GM23338 (cell line): ENCODE data around the gene SCGB3A2. TPM values are rescaled to one million over a fixed set of nuclear protein-coding genes. Genes with fewer than 3 reads are reported as not detected.

ENCODE experiments used
- ATAC-seq: fragments of 200-7000 bp; cut with Tn5 transposase; 3 replicates; pipeline ENCODE4 v1.9.1; 2020
- DNase-seq: peaks from one replicate; pipeline ENCODE4 v3.0.0-alpha.2; 2015; ENCODE audit warnings: low spot score
- H2AFZ ChIP-seq: fragments of 200-600 bp; sonication (generic); 2 replicates; pipeline ENCODE4 v1.8.0; 2016; ENCODE audit warnings: antibody characterized with exemption, mild to moderate bottlenecking, moderate library complexity
- H3F3A ChIP-seq: fragments of 200-600 bp; sonication (generic); replicated peaks from 2 replicates; pipeline ENCODE4 v1.8.0; 2017; ENCODE audit warnings: antibody characterized with exemption, mixed run types, low read depth
- H3K27ac ChIP-seq: fragments of 200-600 bp; sonication (generic); 2 replicates; pipeline ENCODE4 v1.6.1; 2016; ENCODE audit warnings: low read depth
- H3K27me3 ChIP-seq: fragments of 200-600 bp; sonication (generic); 2 replicates; pipeline ENCODE4 v1.8.0; 2016; ENCODE audit warnings: mild to moderate bottlenecking, mixed run types, moderate library complexity; ENCODE audit not compliant: insufficient read depth
- H3K36me3 ChIP-seq: fragments of 200-600 bp; sonication (generic); 2 replicates; pipeline ENCODE4 v1.8.0; 2016; ENCODE audit warnings: mild to moderate bottlenecking; ENCODE audit not compliant: insufficient read depth
- H3K4me1 ChIP-seq: fragments of 200-600 bp; sonication (generic); 2 replicates; pipeline ENCODE4 v1.8.0; 2016; ENCODE audit warnings: mild to moderate bottlenecking, moderate library complexity; ENCODE audit not compliant: insufficient read depth
- H3K4me2 ChIP-seq: fragments of 200-600 bp; sonication (generic); 2 replicates; pipeline ENCODE4 v1.7.1; 2017; ENCODE audit warnings: mixed run types
- H3K4me3 ChIP-seq: fragments of 200-600 bp; sonication (generic); 2 replicates; pipeline ENCODE4 v1.6.1; 2016; ENCODE audit warnings: mixed run types
- H3K79me2 ChIP-seq: fragments of 200-600 bp; sonication (generic); replicated peaks from 2 replicates; pipeline ENCODE4 v1.8.0; 2017; ENCODE audit warnings: mild to moderate bottlenecking; ENCODE audit not compliant: insufficient read depth
- H3K9me2 ChIP-seq: fragments of 200-600 bp; sonication (generic); 2 replicates; pipeline ENCODE4 v1.8.0; 2017; ENCODE audit not compliant: insufficient read depth
- H4K20me1 ChIP-seq: fragments of 200-600 bp; sonication (generic); replicated peaks from 2 replicates; pipeline ENCODE4 v1.8.0; 2017; ENCODE audit warnings: mild to moderate bottlenecking; ENCODE audit not compliant: insufficient read depth
- H3K27ac Mint-ChIP-seq: 2 replicates; pipeline ENCODE4 v1.8.0; 2020; ENCODE audit warnings: inconsistent platforms, mild to moderate bottlenecking, moderate library complexity, mixed read lengths
- H3K27me3 Mint-ChIP-seq: 3 replicates; pipeline ENCODE4 v1.8.0; 2022; ENCODE audit warnings: low read depth, mild to moderate bottlenecking, moderate library complexity, mixed read lengths, inconsistent platforms; ENCODE audit not compliant: insufficient read depth, poor library complexity
- H3K36me3 Mint-ChIP-seq: 3 replicates; pipeline ENCODE4 v1.8.0; 2021; ENCODE audit warnings: low read depth, mild to moderate bottlenecking, inconsistent platforms, moderate library complexity, mixed read lengths
- H3K4me1 Mint-ChIP-seq: 3 replicates; pipeline ENCODE4 v1.8.0; 2020; ENCODE audit warnings: mild to moderate bottlenecking, inconsistent platforms, mixed read lengths
- H3K4me3 Mint-ChIP-seq: 3 replicates; pipeline ENCODE4 v1.8.0; 2021; ENCODE audit warnings: moderate library complexity, mild to moderate bottlenecking, inconsistent platforms, mixed read lengths
- H3K9me3 Mint-ChIP-seq: 3 replicates; pipeline ENCODE4 v1.8.0; 2020; ENCODE audit warnings: moderate library complexity, mild to moderate bottlenecking, inconsistent platforms, mixed read lengths
- CREB1 ChIP-seq: fragments of 250-450 bp; sonication (Bioruptor Pico); IDR thresholded peaks from 2 replicates; pipeline ENCODE4 v1.5.0; 2020; ENCODE audit warnings: low read depth, mild to moderate bottlenecking, moderate library complexity
- CTCF ChIP-seq, 2 experiments: fragments of 200-600 bp in 1 of 2; sonication (generic) in 1 of 2; conservative IDR thresholded peaks; 2 replicates each; pipeline versions ENCODE4 v1.5.1 to v1.6.1; 2016 to 2017; ENCODE audit warnings: antibody characterized with exemption in 2 of 2, low read depth in 2 of 2, mild to moderate bottlenecking in 2 of 2, moderate library complexity in 1 of 2
- EZH2 ChIP-seq: fragments of 200-600 bp; sonication (generic); IDR thresholded peaks from one replicate; pipeline ENCODE4 v1.8.0; 2017; ENCODE audit warnings: antibody characterized with exemption, mild to moderate bottlenecking, low read depth; ENCODE audit not compliant: unreplicated experiment
- JUNB ChIP-seq: IDR thresholded peaks from one replicate; pipeline ENCODE4 v1.6.1; 2016; ENCODE audit warnings: antibody characterized with exemption; ENCODE audit not compliant: unreplicated experiment
- NANOG ChIP-seq: IDR thresholded peaks from 2 replicates; pipeline ENCODE4 v1.6.1; 2016; ENCODE audit warnings: antibody characterized with exemption, borderline replicate concordance
- POLR2AphosphoS5 ChIP-seq: IDR thresholded peaks from 2 replicates; pipeline ENCODE4 v1.6.1; 2016; ENCODE audit warnings: antibody characterized with exemption, low read depth
- REST ChIP-seq: IDR thresholded peaks from one replicate; pipeline ENCODE4 v1.6.1; 2018; ENCODE audit warnings: antibody characterized with exemption; ENCODE audit not compliant: unreplicated experiment
- ZNF331 ChIP-seq: fragments of 250-450 bp; sonication (Bioruptor Pico); IDR thresholded peaks from 2 replicates; pipeline ENCODE4 v1.5.0; 2020; ENCODE audit warnings: low read depth, mild to moderate bottlenecking, moderate library complexity
- polyA plus RNA-seq: library from polyadenylated mRNA; unstranded; fragments of >200 nt; fragmentation: Nextera tagmentation; extraction: Ambion mirVana; gene quantifications from 2 replicates; pipeline ENCODE4 v1.2.1, GENCODE V29; 2016
- total RNA-seq: library from RNA; depleted of rRNA; stranded (reverse); fragments of >200 nt; shearing (Covaris generic); gene quantifications from 2 replicates; pipeline ENCODE4 v1.2.3, GENCODE V29; 2014
- TF ChIP-seq, protein P1 (sequence below): IDR thresholded peaks from 2 replicates; pipeline ENCODE4 v1.6.1; 2016; ENCODE audit warnings: antibody characterized with exemption

The SCGB3A2 gene
- total and polyA plus RNA-seq, 2 experiments from 2014 or later = 36.1 to 256 TPM

DNA sequence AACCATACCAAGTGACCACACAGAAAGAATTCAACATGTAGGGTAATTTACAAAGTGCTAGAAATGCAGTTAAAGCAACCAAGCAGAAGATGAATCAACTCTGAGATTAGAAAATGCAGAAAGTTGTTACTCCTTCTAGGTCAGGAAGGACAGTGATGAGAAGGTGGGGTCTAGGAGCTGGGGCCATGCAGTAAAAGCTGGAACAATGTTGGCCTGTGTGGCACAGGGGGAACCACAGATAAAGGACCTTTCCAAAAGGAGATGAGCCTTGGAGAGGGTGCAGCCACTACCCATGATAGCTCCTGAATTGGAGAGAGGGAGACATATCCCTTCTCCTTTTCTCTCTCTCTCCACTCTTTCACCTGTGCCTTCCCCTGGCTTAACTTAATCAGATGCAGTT is 2.4 kb upstream of the SCGB3A2 start:
- Histone ChIP-seq H3K36me3 (peaks cover 6% of the 10 kb centered on the region; the same call in 1 of the 2 replicates), H3F3A (peaks cover 3% of the 10 kb centered on the region; the same call in 1 of the 2 replicates), H4K20me1 (no peaks in the 10 kb centered on the region), H3K4me3 (no peak overlapping the region), H3K79me2 (peaks cover 79% of the 10 kb centered on the region), H3K27me3 (no peaks in the 10 kb centered on the region), H3K9me2 (no peaks in the 10 kb centered on the region), H3K27ac (peak overlapping the region; percentile 100), H3K4me2 (peak overlapping the region; percentile 73), H2AFZ (no peak overlapping the region), H3K4me1 (peaks cover 55% of the 10 kb centered on the region)
- peak overlapping the region; percentile 55; the same call in 1 of the 2 replicates for H3K27ac Mint-ChIP-seq
- H3K27me3 Mint-ChIP-seq = peaks cover 28% of the 10 kb centered on the region
- ATAC-seq (no peak), DNase-seq (no peak)
- TF ChIP-seq CTCF (conservative IDR thresholded peaks at IDR 0.05; ENCODE audit: low read depth in 2 of 2) (no peak), CREB1 (CRISPR knock-in tag) (no peak), REST (no peak), EZH2 (no peak), JUNB (no peak)
- TF ChIP-seq, protein P1, sequence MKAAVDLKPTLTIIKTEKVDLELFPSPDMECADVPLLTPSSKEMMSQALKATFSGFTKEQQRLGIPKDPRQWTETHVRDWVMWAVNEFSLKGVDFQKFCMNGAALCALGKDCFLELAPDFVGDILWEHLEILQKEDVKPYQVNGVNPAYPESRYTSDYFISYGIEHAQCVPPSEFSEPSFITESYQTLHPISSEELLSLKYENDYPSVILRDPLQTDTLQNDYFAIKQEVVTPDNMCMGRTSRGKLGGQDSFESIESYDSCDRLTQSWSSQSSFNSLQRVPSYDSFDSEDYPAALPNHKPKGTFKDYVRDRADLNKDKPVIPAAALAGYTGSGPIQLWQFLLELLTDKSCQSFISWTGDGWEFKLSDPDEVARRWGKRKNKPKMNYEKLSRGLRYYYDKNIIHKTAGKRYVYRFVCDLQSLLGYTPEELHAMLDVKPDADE = no peak
- peaks cover 70% of the 10 kb centered on the region for H3K4me1 Mint-ChIP-seq
- no peaks in the 10 kb centered on the region; the same call in 2 of the 3 replicates for H3K9me3 Mint-ChIP-seq
- no peak overlapping the region for H3K4me3 Mint-ChIP-seq
- H3K36me3 Mint-ChIP-seq = peaks cover 39% of the 10 kb centered on the region

DNA sequence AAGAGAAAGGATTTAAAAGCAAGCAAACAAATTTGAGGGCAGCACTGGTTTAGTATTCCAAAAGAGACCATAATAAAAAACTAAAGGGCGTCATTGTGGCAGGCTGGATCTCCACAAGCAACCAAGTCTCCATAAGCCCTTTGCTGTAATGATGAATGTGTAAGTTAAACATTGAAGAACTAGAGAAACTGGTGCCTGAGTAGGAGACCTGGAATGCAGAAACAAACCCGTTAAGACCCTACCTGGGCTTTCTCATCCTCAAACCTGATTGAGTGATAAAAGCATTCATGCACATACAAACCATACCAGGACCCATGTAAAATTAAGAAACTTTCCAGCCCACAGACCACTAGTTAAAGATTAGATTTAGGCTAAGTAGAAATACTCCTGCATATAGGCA is 1.9 kb upstream of the SCGB3A2 start:
- Histone ChIP-seq H3K4me1 (peaks cover 55% of the 10 kb centered on the region), H4K20me1 (no peaks in the 10 kb centered on the region), H3K79me2 (peaks cover 76% of the 10 kb centered on the region), H3F3A (peaks cover 3% of the 10 kb centered on the region; the same call in 1 of the 2 replicates), H3K4me3 (no peak overlapping the region), H3K36me3 (peaks cover 3% of the 10 kb centered on the region; the same call in 1 of the 2 replicates), H3K27me3 (no peaks in the 10 kb centered on the region), H3K4me2 (peak overlapping the region; percentile 27), H3K9me2 (no peaks in the 10 kb centered on the region), H3K27ac (peak overlapping the region; percentile 100; the same call in 1 of the 2 replicates), H2AFZ (no peak overlapping the region)
- Mint-ChIP-seq H3K9me3 (no peaks in the 10 kb centered on the region; the same call in 2 of the 3 replicates), H3K27me3 (peaks cover 25% of the 10 kb centered on the region), H3K36me3 (peaks cover 34% of the 10 kb centered on the region), H3K27ac (0 out of 2 replicates have a peak overlapping the region, but pooled peaks have one; percentile 55), H3K4me1 (peaks cover 65% of the 10 kb centered on the region), H3K4me3 (no peak overlapping the region)
- DNase-seq = no peak
- no peak for ATAC-seq
- TF ChIP-seq, protein P1 = no peak
- TF ChIP-seq JUNB (no peak), REST (no peak), ZNF331 (CRISPR knock-in tag) (no peak), CTCF (conservative IDR thresholded peaks at IDR 0.05; ENCODE audit: low read depth in 2 of 2) (no peak), POLR2AphosphoS5 (no peak), NANOG (no peak), EZH2 (no peak)
